ENCODE measurements around the gene CELSR3.

Gene CELSR3

DNA sequence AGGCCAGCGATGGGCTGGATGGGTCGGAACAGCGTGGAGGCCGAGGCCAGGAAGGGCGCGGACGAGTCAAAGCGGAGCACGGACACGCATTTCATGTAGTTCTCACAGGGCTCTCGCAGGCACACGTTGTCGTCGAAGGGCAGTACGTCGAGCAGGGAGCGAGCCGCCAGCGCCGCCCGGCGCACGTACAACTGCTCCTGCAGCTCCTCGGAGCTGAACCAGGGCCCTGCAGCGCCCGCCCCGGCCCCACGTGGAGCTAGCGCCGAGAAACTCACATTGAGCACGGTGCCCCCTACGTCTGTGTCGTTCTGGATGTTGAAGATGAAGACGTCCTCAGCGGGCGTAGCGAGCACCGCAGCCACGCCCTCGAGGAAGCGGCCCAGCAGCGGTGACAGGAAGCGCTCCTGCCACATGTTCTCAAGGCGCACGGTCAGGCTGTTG, 5.8 kb downstream of the CELSR3 start:
- DNase-seq (ENCODE audit: low spot score) = no peak

DNA sequence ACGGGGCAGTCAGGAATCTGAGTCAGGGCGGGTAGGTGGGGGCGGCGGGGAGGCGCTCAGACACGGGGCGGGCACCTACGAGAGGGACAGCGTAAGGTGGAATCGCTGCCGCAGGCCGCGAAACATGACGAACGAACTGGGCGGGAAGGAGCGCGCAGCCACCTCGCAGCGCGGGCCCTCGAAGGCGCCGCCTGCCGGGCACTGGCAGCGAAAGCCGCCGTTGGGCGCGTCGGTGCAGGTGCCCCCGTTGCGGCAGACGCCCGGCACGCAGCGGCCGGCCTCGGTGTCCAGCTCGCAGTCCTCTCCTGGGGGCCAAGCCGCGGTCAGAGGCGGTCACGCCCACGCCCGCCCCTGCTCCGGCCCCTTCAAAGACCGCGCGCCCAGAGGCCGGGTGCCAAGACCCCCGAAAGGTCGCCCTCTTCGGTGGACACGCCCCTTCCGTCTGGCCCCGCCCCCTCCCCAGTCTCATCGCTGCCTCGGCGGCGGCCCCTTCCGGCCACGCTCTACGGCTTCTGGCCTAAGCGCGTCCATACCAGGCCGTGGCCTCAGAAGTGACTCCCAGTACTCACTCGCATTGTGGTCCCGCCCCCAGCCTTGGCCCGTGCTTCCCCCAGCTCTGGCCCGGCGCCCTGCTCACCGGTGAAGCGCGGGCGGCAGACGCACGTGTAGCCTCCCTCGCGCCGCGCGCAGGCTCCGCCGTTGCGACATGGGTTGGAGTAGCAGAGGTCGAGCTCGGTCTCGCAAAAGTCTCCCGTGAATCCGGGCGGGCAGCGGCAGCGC, 6.4 kb downstream of the CELSR3 start:
- DNase-seq (ENCODE audit: low spot score) = peak; percentile 90

GRCh38 chr3:48655606-48656005, 7.1 kb downstream of the CELSR3 start:
- peak; percentile 38 for DNase-seq (ENCODE audit: low spot score)

- DNase-seq (ENCODE audit: low spot score) = no peak
Measured at GRCh38 chr3:48655063-48655462, 7.6 kb downstream of the CELSR3 start.

GRCh38 chr3:48652923-48653715, 9.6 kb downstream of the CELSR3 start:
- peak; percentile 62 for DNase-seq (ENCODE audit: low spot score)

GRCh38 chr3:48651771-48652170, 10.9 kb downstream of the CELSR3 start:
- no peak for DNase-seq (ENCODE audit: low spot score)

GRCh38 chr3:48650723-48651122, 12.0 kb downstream of the CELSR3 start:
- DNase-seq (ENCODE audit: low spot score) = no peak

GRCh38 chr3:48648188-48648850, 14.4 kb downstream of the CELSR3 start:
- no peak for DNase-seq (ENCODE audit: low spot score)

GRCh38 chr3:48647714-48648113, 15.0 kb downstream of the CELSR3 start:
- DNase-seq (ENCODE audit: low spot score) = no peak

GRCh38 chr3:48644898-48645760, 17.6 kb downstream of the CELSR3 start:
- DNase-seq (ENCODE audit: low spot score) = no peak

DNA sequence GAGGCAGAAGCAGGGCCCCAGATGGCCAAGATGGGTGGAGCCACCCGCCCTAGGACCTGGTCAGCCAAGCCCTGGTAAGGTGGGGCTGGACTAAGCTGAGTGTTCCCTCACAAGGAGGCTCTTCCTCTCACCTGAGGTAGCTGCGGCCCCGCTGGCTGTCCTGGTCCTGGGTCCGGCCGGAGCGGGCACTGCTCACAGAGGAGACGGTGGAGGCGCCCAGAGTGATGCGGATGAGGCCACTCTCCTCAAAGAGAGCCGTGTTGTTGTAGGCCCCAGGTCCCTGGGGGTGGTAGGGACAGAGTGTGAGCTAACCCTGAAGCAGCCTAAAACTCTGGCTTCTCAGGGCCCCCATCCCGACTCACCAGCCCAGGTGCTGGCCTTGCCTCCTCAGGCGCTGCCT, 20.1 kb downstream of the CELSR3 start:
- no peak for DNase-seq (ENCODE audit: low spot score)

- no peak for DNase-seq (ENCODE audit: low spot score)
Measured at GRCh38 chr3:48641396-48641795, 21.3 kb downstream of the CELSR3 start.

DNA sequence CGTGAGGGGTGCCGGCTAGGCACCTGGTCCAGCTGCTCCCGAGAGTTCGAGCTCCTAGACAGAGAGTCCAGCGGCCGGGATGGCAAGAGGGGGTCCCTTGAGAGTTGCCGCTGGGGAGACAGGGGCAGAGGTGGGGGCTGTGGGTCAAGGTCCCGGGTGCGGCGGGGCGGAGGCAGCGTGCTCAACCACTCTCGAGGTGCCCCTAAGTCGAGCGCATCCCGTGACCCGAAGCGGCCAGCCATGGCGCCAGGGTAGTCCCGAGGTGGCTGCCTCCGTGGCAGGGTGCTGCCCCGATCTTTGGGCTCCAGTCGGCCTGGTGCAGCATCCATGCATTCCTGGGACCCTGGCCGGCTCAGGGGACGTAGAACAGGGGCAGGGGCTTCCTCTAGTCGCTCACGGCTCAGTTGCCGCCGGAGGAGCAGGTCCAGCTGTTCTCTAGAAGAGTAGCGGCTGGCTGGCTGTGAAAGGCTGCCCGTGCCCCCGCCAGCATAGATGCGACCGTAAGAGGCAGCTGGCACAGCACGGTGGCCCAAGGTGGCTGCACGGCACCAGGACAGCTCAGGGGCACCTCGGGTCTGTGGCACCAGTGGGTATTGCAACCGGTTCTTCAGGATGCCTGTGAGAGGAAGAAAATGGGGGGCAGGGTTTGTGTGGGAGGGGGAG, 22.6 kb downstream of the CELSR3 start:
- DNase-seq (ENCODE audit: low spot score) = no peak

DNA sequence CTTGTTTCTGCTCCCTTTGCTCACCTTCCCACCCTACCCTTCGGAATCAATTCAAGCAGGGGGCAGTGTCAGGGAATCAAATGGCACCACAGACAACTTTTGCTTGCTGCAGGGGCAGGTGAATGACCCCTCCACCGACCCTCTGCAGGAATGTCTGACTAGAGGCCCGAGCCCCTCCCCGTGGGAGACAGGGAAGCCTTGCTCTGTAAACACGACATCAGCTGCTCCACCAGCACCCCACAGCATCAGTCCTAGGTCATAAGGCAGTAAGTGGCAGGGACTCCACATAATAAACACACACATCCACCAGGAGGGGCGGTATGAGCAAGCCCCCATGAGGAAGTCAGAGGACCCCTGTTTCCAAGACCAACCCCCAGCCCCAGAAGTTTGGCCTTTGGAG, 25.4 kb downstream of the CELSR3 start:
- DNase-seq (ENCODE audit: low spot score) = no peak

DNA sequence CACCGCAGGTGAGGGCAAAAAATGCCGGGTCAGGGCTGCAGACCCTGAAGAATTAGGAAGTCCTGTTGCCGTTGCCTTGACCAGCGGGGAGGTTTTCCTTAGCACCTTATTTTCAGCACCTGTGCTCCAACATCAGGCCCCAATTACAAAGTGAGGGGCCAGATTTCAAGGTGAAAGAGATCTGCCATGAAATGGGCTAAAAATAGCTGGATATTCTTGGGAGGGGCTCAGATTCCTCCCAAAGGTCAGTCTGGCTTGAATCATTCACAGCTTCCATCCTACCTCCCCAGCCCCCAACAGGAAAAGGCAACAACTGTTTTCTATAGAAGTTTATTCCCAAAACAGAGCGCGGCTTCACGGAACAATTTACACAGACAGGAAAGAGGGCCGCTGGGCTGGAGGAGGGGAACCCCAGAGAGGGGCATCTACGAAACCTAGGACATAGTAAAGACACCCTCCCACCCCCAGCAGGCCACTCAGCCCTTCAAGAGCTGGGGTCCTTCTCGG, 26.5 kb downstream of the CELSR3 start:
- no peak for DNase-seq (ENCODE audit: low spot score)

DNA sequence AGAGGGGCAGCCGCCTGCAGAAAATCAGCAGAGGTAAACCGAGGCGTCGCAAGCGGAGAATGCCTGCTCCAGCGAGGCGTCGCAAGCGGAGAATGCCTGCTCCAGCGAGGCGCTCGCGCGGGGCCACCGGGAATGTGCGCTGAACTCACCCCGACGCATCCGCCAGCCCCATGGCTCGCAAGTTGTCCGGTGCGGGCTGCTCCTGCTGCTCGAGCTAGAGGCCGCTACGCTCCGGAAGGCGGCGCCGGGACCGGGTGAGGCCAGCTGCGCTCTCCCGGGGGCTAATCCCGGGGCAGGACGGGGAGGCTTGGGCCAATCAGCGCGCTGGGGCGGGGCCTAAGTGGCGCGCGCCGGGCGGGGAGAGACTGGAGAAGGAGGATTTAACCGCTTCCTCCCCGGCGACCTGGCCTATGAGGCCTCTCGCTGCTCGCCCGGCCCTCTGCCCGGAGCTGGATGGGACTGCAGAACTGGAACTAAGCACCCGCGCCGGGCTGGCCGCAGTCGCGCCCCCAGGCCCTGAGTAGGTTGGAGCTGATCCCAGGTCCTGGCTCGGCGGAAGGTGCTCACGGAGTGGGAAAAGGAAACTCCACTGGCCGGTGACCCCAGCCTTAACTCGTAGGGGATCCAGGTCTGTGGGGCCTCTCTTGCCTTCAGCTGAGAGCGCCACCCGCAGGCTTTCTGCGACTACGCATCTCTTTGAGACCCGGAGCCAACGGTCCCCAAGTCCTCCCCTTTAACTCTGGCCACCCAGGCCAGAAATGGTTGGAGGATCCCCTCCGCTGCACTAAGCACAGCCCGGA, 27.3 kb downstream of the CELSR3 start, which contains the start of gene SLC26A6:
SLC26A6 (minus strand) TSS at position 240 of the 800 bp plus-strand sequence; CDS start at position 172, 68 bp downstream.
- peak; percentile 97 for DNase-seq (ENCODE audit: low spot score)

GRCh38 chr3:48634661-48635221, 27.9 kb downstream of the CELSR3 start:
- DNase-seq (ENCODE audit: low spot score) = peak; percentile 68

GRCh38 chr3:48633743-48634142, 28.9 kb downstream of the CELSR3 start:
- DNase-seq (ENCODE audit: low spot score) = no peak

DNA sequence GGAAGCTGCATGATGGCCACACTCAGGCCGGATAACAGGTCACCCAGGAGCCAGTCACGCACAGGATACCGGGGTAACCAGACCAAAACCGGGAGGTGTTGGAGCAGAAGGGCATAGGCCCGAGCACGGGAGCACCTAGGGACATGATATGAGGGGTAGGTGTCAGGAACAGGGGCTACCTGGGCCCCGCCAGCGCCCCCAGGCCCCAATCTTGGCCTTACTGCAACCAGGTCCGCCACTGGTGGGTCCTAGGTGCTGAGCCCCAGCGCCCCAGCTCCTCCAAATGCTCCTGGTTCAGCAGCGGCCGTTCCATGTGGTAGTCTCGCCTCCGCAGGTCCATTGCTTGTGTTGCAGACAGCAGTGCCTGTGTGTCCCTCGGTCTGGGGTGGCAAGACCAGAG, 29.4 kb downstream of the CELSR3 start:
- DNase-seq (ENCODE audit: low spot score) = no peak
